DND-41 (cell line): ENCODE data around the gene NT5E.

ENCODE experiments used
- ATAC-seq: fragments of 200-7000 bp; cut with Tn5 transposase; 3 replicates; pipeline ENCODE4 v1.9.1; 2021; ENCODE audit warnings: low read depth; ENCODE audit not compliant: insufficient read depth
- DNase-seq: peaks from one replicate; pipeline ENCODE4 v3.0.0-alpha.2; 2020
- H2AFZ ChIP-seq: 2 replicates; pipeline ENCODE4 v1.6.0; 2012; ENCODE audit warnings: low read depth, low read length
- H3K27ac ChIP-seq: 2 replicates; pipeline ENCODE4 v1.5.1; 2012; ENCODE audit warnings: low read length, inconsistent platforms
- H3K27me3 ChIP-seq: fragments of 200-600 bp; sonication (generic); 2 replicates; pipeline ENCODE4 v1.6.0; 2012; ENCODE audit warnings: low read length, mild to moderate bottlenecking, inconsistent platforms; ENCODE audit not compliant: insufficient read depth, poor library complexity
- H3K36me3 ChIP-seq: 2 replicates; pipeline ENCODE4 v1.5.1; 2012; ENCODE audit warnings: low read length, inconsistent platforms; ENCODE audit not compliant: insufficient read depth
- H3K4me1 ChIP-seq: 2 replicates; pipeline ENCODE4 v1.5.1; 2012; ENCODE audit warnings: mild to moderate bottlenecking, low read length; ENCODE audit not compliant: insufficient read depth
- H3K4me2 ChIP-seq: 2 replicates; pipeline ENCODE4 v1.6.0; 2012; ENCODE audit warnings: mild to moderate bottlenecking, moderate library complexity, low read length, inconsistent platforms; ENCODE audit not compliant: insufficient read depth
- H3K4me3 ChIP-seq, 2 experiments: fragments of 200-600 bp in 1 of 2; shearing (Covaris generic) in 1 of 2; 2 replicates each; pipeline ENCODE4 v1.5.1; 2012 to 2016; ENCODE audit warnings: inconsistent platforms in 2 of 2, low read length in 2 of 2, mild to moderate bottlenecking in 2 of 2, low read depth in 1 of 2, moderate library complexity in 1 of 2
- H3K79me2 ChIP-seq: 2 replicates; pipeline ENCODE4 v1.6.0; 2012; ENCODE audit warnings: low read length, inconsistent platforms; ENCODE audit not compliant: insufficient read depth
- H3K9ac ChIP-seq: 2 replicates; pipeline ENCODE4 v1.6.0; 2012; ENCODE audit warnings: low read depth, mild to moderate bottlenecking, inconsistent platforms, low read length, moderate library complexity
- H3K9me3 ChIP-seq: 2 replicates; pipeline ENCODE4 v1.5.1; 2012; ENCODE audit warnings: low read length, moderate library complexity, mild to moderate bottlenecking, inconsistent platforms; ENCODE audit not compliant: insufficient read depth, severe bottlenecking
- H4K20me1 ChIP-seq: 2 replicates; pipeline ENCODE4 v1.6.0; 2012; ENCODE audit warnings: low read length; ENCODE audit not compliant: insufficient read depth
- EZH2 ChIP-seq: IDR thresholded peaks from 3 replicates; pipeline ENCODE4 v1.6.1; 2012; ENCODE audit warnings: borderline replicate concordance, low read depth, mild to moderate bottlenecking, moderate library complexity, low read length, inconsistent platforms; ENCODE audit not compliant: severe bottlenecking
- TF ChIP-seq, protein P1 (sequence below): IDR thresholded peaks from 2 replicates; pipeline ENCODE4 v1.5.1; 2012; ENCODE audit warnings: borderline replicate concordance, low read length, moderate library complexity, mild to moderate bottlenecking; ENCODE audit not compliant: poor library complexity, severe bottlenecking; ENCODE audit errors: extremely low read depth

Gene NT5E

DNA sequence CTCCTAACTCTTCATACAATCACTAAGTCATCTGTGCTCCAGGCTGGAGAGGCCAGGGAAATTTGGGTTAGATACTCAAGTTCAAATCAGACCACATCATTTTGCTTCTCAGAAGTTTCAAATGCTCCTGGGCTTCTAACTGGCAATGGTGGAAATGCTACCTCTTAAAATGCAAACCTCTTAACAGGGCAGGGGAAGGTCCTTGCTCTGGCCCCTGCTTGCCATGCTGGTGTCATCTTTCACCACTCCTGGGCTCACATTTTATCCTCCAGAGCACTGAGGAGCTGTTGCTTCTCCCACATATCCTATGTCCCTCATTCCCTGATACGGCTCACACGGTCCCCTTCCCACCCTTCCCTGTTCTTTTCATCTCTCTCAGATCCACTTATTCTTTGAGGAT lies 41.8 kb upstream of the NT5E start:
- TF ChIP-seq EZH2 = no peak
- TF ChIP-seq, protein P1, sequence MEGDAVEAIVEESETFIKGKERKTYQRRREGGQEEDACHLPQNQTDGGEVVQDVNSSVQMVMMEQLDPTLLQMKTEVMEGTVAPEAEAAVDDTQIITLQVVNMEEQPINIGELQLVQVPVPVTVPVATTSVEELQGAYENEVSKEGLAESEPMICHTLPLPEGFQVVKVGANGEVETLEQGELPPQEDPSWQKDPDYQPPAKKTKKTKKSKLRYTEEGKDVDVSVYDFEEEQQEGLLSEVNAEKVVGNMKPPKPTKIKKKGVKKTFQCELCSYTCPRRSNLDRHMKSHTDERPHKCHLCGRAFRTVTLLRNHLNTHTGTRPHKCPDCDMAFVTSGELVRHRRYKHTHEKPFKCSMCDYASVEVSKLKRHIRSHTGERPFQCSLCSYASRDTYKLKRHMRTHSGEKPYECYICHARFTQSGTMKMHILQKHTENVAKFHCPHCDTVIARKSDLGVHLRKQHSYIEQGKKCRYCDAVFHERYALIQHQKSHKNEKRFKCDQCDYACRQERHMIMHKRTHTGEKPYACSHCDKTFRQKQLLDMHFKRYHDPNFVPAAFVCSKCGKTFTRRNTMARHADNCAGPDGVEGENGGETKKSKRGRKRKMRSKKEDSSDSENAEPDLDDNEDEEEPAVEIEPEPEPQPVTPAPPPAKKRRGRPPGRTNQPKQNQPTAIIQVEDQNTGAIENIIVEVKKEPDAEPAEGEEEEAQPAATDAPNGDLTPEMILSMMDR = no peak
- Histone ChIP-seq H3K4me2 (no peak overlapping the region), H3K27ac (no peak overlapping the region), H3K9me3 (no peaks in the 10 kb centered on the region), H3K27me3 (no peaks in the 10 kb centered on the region), H3K36me3 (no peaks in the 10 kb centered on the region), H3K79me2 (no peaks in the 10 kb centered on the region), H3K9ac (no peak overlapping the region), H2AFZ (no peak overlapping the region), H3K4me3 (no peak overlapping the region), H3K4me1 (peaks cover 11% of the 10 kb centered on the region; the same call in 1 of the 2 replicates), H4K20me1 (no peaks in the 10 kb centered on the region)
- no peak for ATAC-seq
- DNase-seq = no peak

DNA sequence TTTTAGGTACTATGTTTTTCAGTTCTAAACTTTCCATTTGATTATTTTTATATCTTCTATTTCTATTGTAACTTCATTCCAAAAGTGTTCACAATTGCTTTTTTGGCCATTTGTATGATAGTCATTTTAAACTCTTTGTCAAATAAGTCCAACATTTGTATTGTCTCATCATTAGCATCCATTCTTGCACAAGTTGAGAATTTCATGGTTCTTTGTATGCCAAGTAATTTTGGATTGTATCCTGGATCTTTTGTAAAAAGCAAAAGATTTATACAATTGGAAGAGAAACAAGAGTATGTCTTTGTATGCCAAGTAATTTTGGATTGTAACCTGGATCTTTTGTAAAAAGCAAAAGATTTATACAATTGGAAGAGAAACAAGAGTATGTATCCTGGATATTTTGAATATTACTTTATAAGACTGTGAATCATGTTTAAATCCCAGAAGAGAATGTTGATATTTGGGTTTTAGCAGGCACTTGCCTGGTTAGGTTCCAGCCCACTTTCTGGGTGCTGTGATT lies 36.9 kb upstream of the NT5E start:
- Histone ChIP-seq H3K4me3 (no peak overlapping the region), H3K27me3 (no peaks in the 10 kb centered on the region), H3K27ac (no peak overlapping the region), H3K9ac (no peak overlapping the region), H2AFZ (no peak overlapping the region), H3K79me2 (no peaks in the 10 kb centered on the region), H3K36me3 (no peaks in the 10 kb centered on the region), H3K9me3 (no peaks in the 10 kb centered on the region), H3K4me1 (no peaks in the 10 kb centered on the region), H3K4me2 (no peak overlapping the region), H4K20me1 (no peaks in the 10 kb centered on the region)
- no peak for ATAC-seq
- no peak for DNase-seq
- no peak for TF ChIP-seq EZH2
- TF ChIP-seq, protein P1 = no peak

DNA sequence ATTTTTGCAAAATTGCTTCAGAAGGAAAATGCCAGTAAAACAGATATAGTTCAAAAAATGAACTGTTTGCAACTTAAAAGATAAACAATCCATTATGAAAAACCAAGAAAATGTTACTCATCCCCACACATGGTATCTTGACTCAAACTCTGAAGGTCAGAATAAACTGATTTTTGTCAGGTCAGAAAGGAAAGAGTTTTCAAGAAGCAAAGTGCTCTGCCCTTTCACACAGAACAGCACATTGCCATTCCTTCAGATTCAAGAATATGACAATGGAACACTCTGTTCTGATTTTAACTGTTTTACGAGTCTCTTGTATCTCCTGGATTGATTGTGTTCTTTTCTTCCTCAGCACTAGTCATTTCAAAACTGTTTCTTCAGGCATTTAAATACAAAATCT lies 33.8 kb upstream of the NT5E start:
- DNase-seq = no peak
- H3K4me1 ChIP-seq = no peaks in the 10 kb centered on the region
- ATAC-seq = no peak
- no peaks in the 10 kb centered on the region for H3K36me3 ChIP-seq
- H3K79me2 ChIP-seq = no peaks in the 10 kb centered on the region
- no peak overlapping the region for H3K4me3 ChIP-seq
- H2AFZ ChIP-seq = no peak overlapping the region
- H3K4me2 ChIP-seq = no peak overlapping the region
- no peak for TF ChIP-seq EZH2
- TF ChIP-seq, protein P1 = no peak
- H3K27me3 ChIP-seq = no peaks in the 10 kb centered on the region
- no peak overlapping the region for H3K9ac ChIP-seq
- no peaks in the 10 kb centered on the region for H4K20me1 ChIP-seq
- no peaks in the 10 kb centered on the region for H3K9me3 ChIP-seq
- H3K27ac ChIP-seq = no peak overlapping the region

DNA sequence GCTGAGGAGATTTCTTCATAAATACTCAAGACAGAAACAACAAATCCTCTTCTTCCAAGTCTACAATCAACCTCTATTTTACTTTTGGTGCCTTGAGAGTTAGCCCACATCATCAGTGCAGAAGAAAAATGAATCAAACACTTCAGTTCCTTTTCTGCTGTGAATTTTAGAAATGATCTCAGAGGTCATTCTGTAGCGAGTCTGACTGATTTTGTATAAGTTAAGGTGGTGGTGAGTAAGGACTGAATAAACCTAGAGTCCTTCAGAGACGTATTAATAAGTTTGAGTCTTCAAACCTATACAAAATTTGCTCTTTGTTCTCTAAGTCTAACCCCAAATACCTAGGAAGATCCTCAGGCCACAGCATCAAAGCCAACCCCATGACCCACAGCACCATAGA lies 33.1 kb upstream of the NT5E start:
- no peaks in the 10 kb centered on the region for H4K20me1 ChIP-seq
- H3K27ac ChIP-seq = no peak overlapping the region
- no peaks in the 10 kb centered on the region for H3K79me2 ChIP-seq
- DNase-seq = no peak
- no peaks in the 10 kb centered on the region for H3K36me3 ChIP-seq
- H3K4me2 ChIP-seq = no peak overlapping the region
- no peaks in the 10 kb centered on the region for H3K27me3 ChIP-seq
- no peaks in the 10 kb centered on the region for H3K4me1 ChIP-seq
- no peak overlapping the region for H3K4me3 ChIP-seq
- ATAC-seq = no peak
- TF ChIP-seq EZH2 = no peak
- TF ChIP-seq, protein P1 = no peak
- H2AFZ ChIP-seq = no peak overlapping the region
- no peak overlapping the region for H3K9ac ChIP-seq
- H3K9me3 ChIP-seq = no peaks in the 10 kb centered on the region
